Measurements from ENCODE around the gene ZNF597. TPM values are rescaled to one million over a fixed set of nuclear protein-coding genes. Genes with fewer than 3 reads are reported as not detected.

Gene ZNF597
- total RNA-seq (2022; extraction: Qiagen RNA extraction; ENCODE audit: low read depth): 0.90 to 1.3 TPM (median 0.96 TPM) in 5 replicates

GRCh38 chr16:3443108-3444031 is at the start of gene ZNF597, which contains the start of gene NAA60:
Gene ZNF597 (minus strand): TSS chr16:3443504. CDS start chr16:3443153, 351 bp downstream.
Gene NAA60 (plus strand): TSS chr16:3443680. CDS start chr16:3476228, 32,548 bp downstream.

DNA sequence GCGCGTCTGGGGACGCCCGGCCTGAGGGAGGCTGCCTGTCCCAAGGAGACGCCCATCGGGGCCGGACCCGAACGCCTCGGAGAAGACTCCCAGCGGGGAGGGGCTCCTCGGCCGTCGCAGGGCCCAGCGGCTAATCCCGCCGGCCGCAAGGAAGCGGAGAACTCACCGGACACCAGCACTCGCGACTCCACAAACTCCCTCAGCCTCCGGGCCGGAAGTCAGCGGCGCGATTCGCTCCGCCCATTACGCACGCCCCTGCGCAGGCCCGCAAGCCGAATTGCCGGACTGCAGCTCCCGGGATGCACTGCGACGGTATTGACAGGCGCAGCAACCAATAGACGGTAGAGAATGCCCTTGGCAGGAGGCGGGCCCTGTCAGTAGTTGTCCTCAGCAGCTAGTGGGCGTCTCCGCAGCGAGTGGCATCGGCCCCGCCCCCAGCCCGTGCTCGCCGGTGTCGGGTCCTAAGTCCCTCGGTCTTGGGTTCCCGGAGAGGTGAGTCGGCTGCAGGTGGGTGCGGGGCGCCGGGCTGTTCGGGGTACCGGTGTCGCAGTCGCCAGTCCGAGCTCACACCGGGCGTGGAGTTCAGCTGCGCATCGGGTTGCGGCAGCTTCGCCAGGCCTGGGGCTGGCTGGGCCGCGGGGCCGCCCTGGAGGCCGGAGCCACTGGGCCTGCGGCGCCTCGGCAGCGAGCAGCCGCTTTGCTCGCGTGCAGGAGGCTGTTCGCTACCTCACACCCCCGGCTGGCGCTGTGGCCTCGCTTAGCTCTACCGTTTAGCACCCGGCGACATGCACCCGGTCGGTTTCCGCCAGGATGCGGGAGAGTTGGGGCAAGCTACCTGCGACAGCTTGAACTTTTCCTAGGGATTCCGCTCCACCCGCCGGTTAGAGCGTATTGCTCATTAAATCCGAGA is 42.3 kb downstream of the ZNF597 start, which contains the start of the genes ZNF174 and ZSCAN32:
Gene ZNF174 (plus strand): TSS at position 437 of the 910 bp plus-strand sequence. CDS start 790 bp downstream, outside the sequence.
Gene ZSCAN32 (minus strand): TSS at position 226 of the 910 bp plus-strand sequence. CDS start 3,447 bp downstream, outside the sequence.

Other genes starting within 250 kb of the ZNF597 start
- gene ZNF200, start 208.3 kb downstream of the ZNF597 start, total RNA-seq (2022; extraction: Qiagen RNA extraction; ENCODE audit: low read depth): 7.9 to 8.4 TPM (median 8.2 TPM) in 5 replicates
- 0.16 TPM in 1 of 5 replicates, not detected in the others for gene MEFV, start 186.9 kb downstream of the ZNF597 start, total RNA-seq (2022; extraction: Qiagen RNA extraction; ENCODE audit: low read depth)
- gene ZNF263, start 160.0 kb downstream of the ZNF597 start, total RNA-seq (2022; extraction: Qiagen RNA extraction; ENCODE audit: low read depth): 34.5 to 40.6 TPM (median 38.5 TPM) in 5 replicates
- 0.73 to 1.7 TPM (median 1.2 TPM) in 5 replicates for gene TIGD7, start 138.1 kb downstream of the ZNF597 start, total RNA-seq (2022; extraction: Qiagen RNA extraction; ENCODE audit: low read depth)
- gene ZNF75A, start 138.0 kb downstream of the ZNF597 start, total RNA-seq (2022; extraction: Qiagen RNA extraction; ENCODE audit: low read depth): 9.1 to 11.4 TPM (median 10.3 TPM) in 5 replicates
- not detected in 5 replicates for gene OR2C1, start 87.6 kb downstream of the ZNF597 start, total RNA-seq (2022; extraction: Qiagen RNA extraction; ENCODE audit: low read depth)
- gene ZSCAN32, start 42.5 kb downstream of the ZNF597 start, total RNA-seq (2022; extraction: Qiagen RNA extraction; ENCODE audit: low read depth): 12.3 to 18.3 TPM (median 16.1 TPM) in 5 replicates
- 11.8 to 13.9 TPM (median 13.3 TPM) in 5 replicates for gene ZNF174, start 42.3 kb downstream of the ZNF597 start, total RNA-seq (2022; extraction: Qiagen RNA extraction; ENCODE audit: low read depth)
- gene NAA60, start 176 bp upstream of the ZNF597 start, total RNA-seq (2022; extraction: Qiagen RNA extraction; ENCODE audit: low read depth): 43.4 to 54.2 TPM (median 51.8 TPM) in 5 replicates
- not detected in 5 replicates for gene C16orf90, start 52.0 kb upstream of the ZNF597 start, total RNA-seq (2022; extraction: Qiagen RNA extraction; ENCODE audit: low read depth)
- gene CLUAP1, start 57.5 kb upstream of the ZNF597 start, total RNA-seq (2022; extraction: Qiagen RNA extraction; ENCODE audit: low read depth): 16.6 to 21.5 TPM (median 18.3 TPM) in 5 replicates
- 0.03 to 0.15 TPM in 2 of 5 replicates, not detected in the others for gene NLRC3, start 133.9 kb upstream of the ZNF597 start, total RNA-seq (2022; extraction: Qiagen RNA extraction; ENCODE audit: low read depth)
- 3.7 to 5.7 TPM (median 4.6 TPM) in 5 replicates for gene SLX4, start 168.1 kb upstream of the ZNF597 start, total RNA-seq (2022; extraction: Qiagen RNA extraction; ENCODE audit: low read depth)
- 1.9 to 4.3 TPM (median 3.7 TPM) in 5 replicates for gene DNASE1, start 211.2 kb upstream of the ZNF597 start, total RNA-seq (2022; extraction: Qiagen RNA extraction; ENCODE audit: low read depth)